Mesenchymal stem cell (in vitro differentiated cells and primary cell): ENCODE measurements around the gene COL9A1. TPM values are rescaled to one million over a fixed set of nuclear protein-coding genes. Genes with fewer than 3 reads are reported as not detected.

Source experiments
- DNase-seq: peaks from one replicate; pipeline ENCODE4 v3.0.0-alpha.2; 2013
- H2AFZ ChIP-seq: one replicate; pipeline ENCODE4 v1.6.1; 2013; ENCODE audit warnings: low read depth, mild to moderate bottlenecking, control low read depth, inconsistent platforms, low read length, moderate library complexity
- H2AK5ac ChIP-seq: 2 replicates; pipeline ENCODE4 v1.6.1; 2013; ENCODE audit warnings: low read length, moderate library complexity, mild to moderate bottlenecking, inconsistent platforms; ENCODE audit not compliant: severe bottlenecking
- H2BK120ac ChIP-seq: one replicate; pipeline ENCODE4 v1.6.1; 2013; ENCODE audit warnings: low read depth, mild to moderate bottlenecking, inconsistent platforms, low read length, moderate library complexity
- H2BK12ac ChIP-seq, 2 experiments: one replicate each; pipeline ENCODE4 v1.6.1; 2013; ENCODE audit warnings: inconsistent platforms in 2 of 2, low read length in 2 of 2, mild to moderate bottlenecking in 2 of 2, moderate library complexity in 2 of 2, control low read depth in 1 of 2
- H2BK15ac ChIP-seq: one replicate; pipeline ENCODE4 v1.6.1; 2013; ENCODE audit warnings: mild to moderate bottlenecking, low read depth, inconsistent platforms; ENCODE audit not compliant: poor library complexity, severe bottlenecking
- H2BK5ac ChIP-seq: 2 replicates; pipeline ENCODE4 v1.6.1; 2013; ENCODE audit warnings: low read depth, mild to moderate bottlenecking, low read length, control low read depth, inconsistent platforms; ENCODE audit not compliant: poor library complexity, severe bottlenecking
- H3K14ac ChIP-seq, 2 experiments: one replicate each; pipeline ENCODE4 v1.6.1; 2013; ENCODE audit warnings: inconsistent platforms in 2 of 2, low read length in 2 of 2, control low read depth in 1 of 2, mild to moderate bottlenecking in 1 of 2, moderate library complexity in 1 of 2
- H3K18ac ChIP-seq, 2 experiments: one replicate each; pipeline ENCODE4 v1.6.1; 2013; ENCODE audit warnings: inconsistent platforms in 2 of 2, low read length in 2 of 2, control low read depth in 1 of 2, low read depth in 1 of 2, mild to moderate bottlenecking in 1 of 2
- H3K23ac ChIP-seq, 2 experiments: one replicate each; pipeline ENCODE4 v1.6.1; 2013; ENCODE audit warnings: inconsistent platforms in 2 of 2, low read length in 2 of 2, mild to moderate bottlenecking in 2 of 2, moderate library complexity in 2 of 2, control low read depth in 1 of 2
- H3K27ac ChIP-seq: 2 replicates; pipeline ENCODE4 v1.5.1; 2013; ENCODE audit warnings: mild to moderate bottlenecking, moderate library complexity, low read length, control low read depth, inconsistent platforms; ENCODE audit not compliant: poor library complexity, severe bottlenecking
- H3K27me3 ChIP-seq, 2 experiments: 2 replicates each; pipeline versions ENCODE4 v1.6.1 to v1.7.0; 2013; ENCODE audit warnings: low read length in 2 of 2, mild to moderate bottlenecking in 2 of 2, moderate library complexity in 2 of 2, control low read depth in 1 of 2, inconsistent platforms in 1 of 2; ENCODE audit not compliant: control insufficient read depth in 1 of 2, insufficient read depth in 1 of 2
- H3K36me3 ChIP-seq, 2 experiments: 2 replicates each; pipeline versions ENCODE4 v1.6.1 to v1.7.0; 2013; ENCODE audit warnings: low read length in 2 of 2, control low read depth in 1 of 2, inconsistent platforms in 1 of 2, low read depth in 1 of 2, mild to moderate bottlenecking in 1 of 2; ENCODE audit not compliant: insufficient read depth in 2 of 2, control insufficient read depth in 1 of 2
- H3K4ac ChIP-seq, 2 experiments: one replicate each; pipeline ENCODE4 v1.6.1; 2013; ENCODE audit warnings: inconsistent platforms in 2 of 2, low read length in 2 of 2, mild to moderate bottlenecking in 2 of 2, moderate library complexity in 2 of 2, control low read depth in 1 of 2, low read depth in 1 of 2
- H3K4me1 ChIP-seq: 2 replicates; pipeline ENCODE4 v1.6.1; 2013; ENCODE audit warnings: low read depth, low read length, control low read depth; ENCODE audit not compliant: control insufficient read depth, insufficient read depth
- H3K4me2 ChIP-seq: 2 replicates; pipeline ENCODE4 v1.6.1; 2013; ENCODE audit warnings: low read length, mild to moderate bottlenecking, inconsistent platforms; ENCODE audit not compliant: poor library complexity, severe bottlenecking
- H3K4me3 ChIP-seq, 2 experiments: 2 replicates each; pipeline versions ENCODE4 v1.5.1 to v1.7.0; 2013; ENCODE audit warnings: low read length in 2 of 2, mild to moderate bottlenecking in 2 of 2, control low read depth in 1 of 2, low read depth in 1 of 2; ENCODE audit not compliant: insufficient read depth in 1 of 2
- H3K79me1 ChIP-seq: replicated peaks from 2 replicates; pipeline ENCODE4 v1.6.1; 2013; ENCODE audit warnings: mild to moderate bottlenecking, control low read depth, low read length, inconsistent platforms; ENCODE audit not compliant: poor library complexity, severe bottlenecking
- H3K9ac ChIP-seq: 2 replicates; pipeline ENCODE4 v1.7.0; 2013; ENCODE audit warnings: mild to moderate bottlenecking, low read length, moderate library complexity
- H3K9me3 ChIP-seq: 2 replicates; pipeline ENCODE4 v1.7.0; 2013; ENCODE audit warnings: mild to moderate bottlenecking, low read length; ENCODE audit not compliant: control insufficient read depth
- H4K8ac ChIP-seq: one replicate; pipeline ENCODE4 v1.6.1; 2013; ENCODE audit warnings: inconsistent platforms, mild to moderate bottlenecking, low read length, moderate library complexity
- H4K91ac ChIP-seq: one replicate; pipeline ENCODE4 v1.6.1; 2013; ENCODE audit warnings: mild to moderate bottlenecking, low read length, inconsistent platforms
- WGBS: methylation state at CpG from one replicate; pipeline ENCODE4 v1.1.7; 2013; ENCODE audit warnings: mixed read lengths; 5-methylcytosine and 5-hydroxymethylcytosine counted together
- polyA plus RNA-seq, 2 experiments: library from polyadenylated mRNA; stranded (reverse); fragments of 200-250 nt; gene quantifications; one replicate each; pipeline ENCODE4 v1.2.3, GENCODE V29; 2013

COL9A1 gene
- polyA plus RNA-seq (2013, experiment 1 of 2), result 0.03 TPM
- polyA plus RNA-seq (2013, experiment 2 of 2), result 0.03 TPM

GRCh38 chr6:70303034-70303525 is at the start of gene COL9A1:
TSS of gene COL9A1 (minus strand) at chr6:70303084. CDS start at chr6:70302924, 160 bp downstream.
- Histone ChIP-seq H3K4me1 (no peaks in the 10 kb centered on the region), H3K27ac (no peak within 1 kb of the TSS), H2BK12ac (no peak within 1 kb of the TSS), H4K8ac (no peak within 1 kb of the TSS), H3K27me3 (peaks cover 43 to 50% of the 10 kb centered on the region in 2 experiments), H2BK5ac (no peak within 1 kb of the TSS), H2AK5ac (no peak within 1 kb of the TSS), H3K9ac (no peak within 1 kb of the TSS), H3K4ac (no peak within 1 kb of the TSS), H2BK120ac (no peak within 1 kb of the TSS), H3K14ac (no peak within 1 kb of the TSS), H2AFZ (no peak within 1 kb of the TSS), H3K18ac (no peak within 1 kb of the TSS), H3K4me2 (no peak within 1 kb of the TSS), H4K91ac (no peak within 1 kb of the TSS), H3K4me3 (no peak within 1 kb of the TSS), H3K79me1 (no peaks in the 10 kb centered on the region), H2BK15ac (no peak within 1 kb of the TSS), H3K36me3 (no peaks in the 10 kb centered on the region), H3K9me3 (no peaks in the 10 kb centered on the region), H3K23ac (no peak within 1 kb of the TSS)
- 69% methylated on average over 3 of the region's 5 CpGs for WGBS
- DNase-seq, result no peak

- Histone ChIP-seq H2BK12ac (no peak overlapping the region), H4K91ac (no peak overlapping the region), H2BK5ac (no peak overlapping the region), H3K4ac (no peak overlapping the region), H3K9ac (no peak overlapping the region), H3K23ac (no peak overlapping the region), H4K8ac (no peak overlapping the region), H3K14ac (no peak overlapping the region), H2BK120ac (no peak overlapping the region), H2AFZ (no peak overlapping the region), H3K27ac (no peak overlapping the region), H3K4me2 (no peak overlapping the region), H3K4me1 (no peaks in the 10 kb centered on the region), H3K27me3 (peaks cover 31 to 33% of the 10 kb centered on the region in 2 experiments), H3K79me1 (no peaks in the 10 kb centered on the region), H3K36me3 (no peaks in the 10 kb centered on the region), H3K9me3 (no peaks in the 10 kb centered on the region), H2AK5ac (no peak overlapping the region), H3K18ac (no peak overlapping the region), H2BK15ac (no peak overlapping the region), H3K4me3 (no peak overlapping the region)
- WGBS, result 90% methylated on average over 3 of the region's 4 CpGs
- no peak for DNase-seq
Measured at GRCh38 chr6:70351461-70351860, 48.6 kb upstream of the COL9A1 start.

GRCh38 chr6:70345619-70346018 is 42.7 kb upstream of the COL9A1 start:
- H3K4me2 ChIP-seq, result no peak overlapping the region
- no peak for DNase-seq
- no peak overlapping the region for H3K9ac ChIP-seq
- H2BK15ac ChIP-seq, result no peak overlapping the region
- H3K79me1 ChIP-seq, result no peaks in the 10 kb centered on the region
- H2BK12ac ChIP-seq, result no peak overlapping the region
- no peak overlapping the region for H3K27ac ChIP-seq
- 100% methylated on average over 1 of the region's 1 CpG for WGBS
- H3K23ac ChIP-seq, result no peak overlapping the region
- H4K91ac ChIP-seq, result no peak overlapping the region
- H2BK120ac ChIP-seq, result no peak overlapping the region
- H3K14ac ChIP-seq, result no peak overlapping the region
- H3K4me3 ChIP-seq, result no peak overlapping the region
- no peaks in the 10 kb centered on the region for H3K4me1 ChIP-seq
- H3K18ac ChIP-seq, result no peak overlapping the region
- H2AK5ac ChIP-seq, result no peak overlapping the region
- peaks cover 12 to 31% of the 10 kb centered on the region in 2 experiments for H3K27me3 ChIP-seq
- no peak overlapping the region for H3K4ac ChIP-seq
- no peaks in the 10 kb centered on the region for H3K9me3 ChIP-seq
- no peaks in the 10 kb centered on the region for H3K36me3 ChIP-seq
- no peak overlapping the region for H2AFZ ChIP-seq
- H2BK5ac ChIP-seq, result no peak overlapping the region
- no peak overlapping the region for H4K8ac ChIP-seq

GRCh38 chr6:70343313-70343712 is 40.4 kb upstream of the COL9A1 start:
- Histone ChIP-seq H4K91ac (no peak overlapping the region), H3K36me3 (no peaks in the 10 kb centered on the region), H4K8ac (no peak overlapping the region)

More at GRCh38 chr6:70343313-70343712, 40.4 kb upstream of the COL9A1 start:
- H2BK5ac ChIP-seq, result no peak overlapping the region
- H2BK120ac ChIP-seq, result no peak overlapping the region
- H3K23ac ChIP-seq, result no peak overlapping the region
- no peak overlapping the region for H3K4me2 ChIP-seq
- no peak overlapping the region for H2AFZ ChIP-seq
- no peaks in the 10 kb centered on the region for H3K79me1 ChIP-seq
- no peak overlapping the region for H3K18ac ChIP-seq
- H2BK15ac ChIP-seq, result no peak overlapping the region
- no peak overlapping the region for H2BK12ac ChIP-seq
- H2AK5ac ChIP-seq, result no peak overlapping the region
- H3K27ac ChIP-seq, result no peak overlapping the region
- no peak overlapping the region for H3K14ac ChIP-seq
- peaks cover 9% of the 10 kb centered on the region for H3K9me3 ChIP-seq
- H3K4me3 ChIP-seq, result no peak overlapping the region
- no peak overlapping the region for H3K9ac ChIP-seq
- H3K27me3 ChIP-seq, result peaks cover 12 to 31% of the 10 kb centered on the region in 2 experiments
- WGBS, result 90% methylated on average over 2 of the region's 2 CpGs
- H3K4me1 ChIP-seq, result no peaks in the 10 kb centered on the region
- H3K4ac ChIP-seq, result no peak overlapping the region
- no peak for DNase-seq
